ENCODE data around the gene EI24. TPM values are rescaled to one million over a fixed set of nuclear protein-coding genes. Genes with fewer than 3 reads are reported as not detected.

The EI24 gene
- total and polyA plus RNA-seq, 2 of the 4 experiments (the other 2 are of a cell fraction), result 89.7 to 95.9 TPM

- in situ Hi-C loops (cut with MboI; ENCODE audit: low sequenced_read_pairs), result no loop called here
- H4K8ac ChIP-seq (ENCODE audit: low read depth in 2 of 2, low read length in 2 of 2), result no peak overlapping the region
- BruUV-seq (replicated peaks), result no TSS peak
Measured at GRCh38 chr11:125572916-125573315, 3.6 kb downstream of the EI24 start.

More at GRCh38 chr11:125572916-125573315, 3.6 kb downstream of the EI24 start:
- Histone ChIP-seq H3K27me3 (ENCODE audit: control insufficient read depth, insufficient read depth, low read length) (no peaks in the 10 kb centered on the region), H3K56ac (ENCODE audit: extremely low read depth, insufficient read depth, low read length) (no peak overlapping the region), H4K91ac (ENCODE audit: insufficient read depth, low read depth, low read length) (no peak overlapping the region), H3K4ac (ENCODE audit: low read depth, low read length) (no peak overlapping the region), H3K4me1 (ENCODE audit: control insufficient read depth, insufficient read depth, low read length) (peaks cover 12% of the 10 kb centered on the region), H3K27ac (ENCODE audit: insufficient read depth, low read length) (no peak overlapping the region), H3K9me3 (ENCODE audit: control insufficient read depth, insufficient read depth, low read length) (no peaks in the 10 kb centered on the region), H2AK5ac (ENCODE audit: low read depth, low read length) (no peak overlapping the region), H3K4me3 (ENCODE audit: insufficient read depth, low read depth, low read length) (no peak overlapping the region), H2BK120ac (ENCODE audit: low read depth, low read length) (no peak overlapping the region), H3K36me3 (ENCODE audit: control insufficient read depth, insufficient read depth, low read length) (peaks cover 23% of the 10 kb centered on the region), H4K20me1 (ENCODE audit: insufficient read depth, low read length) (no peaks in the 10 kb centered on the region), H2AK9ac (replicated peaks; ENCODE audit: low read depth, low read length, poor library complexity) (no peak overlapping the region), H3K18ac (ENCODE audit: low read depth, low read length) (no peak overlapping the region), H2BK15ac (ENCODE audit: low read depth, low read length) (no peak overlapping the region), H3K79me1 (ENCODE audit: low read depth in 1 of 2, low read length in 2 of 2) (peaks cover 18 to 22% of the 10 kb centered on the region in 2 experiments), H4K5ac (ENCODE audit: low read depth, low read length) (no peak overlapping the region), H2BK5ac (ENCODE audit: low read depth, low read length, poor library complexity, severe bottlenecking) (no peak overlapping the region), H3K9ac (ENCODE audit: low read depth, low read length) (no peak overlapping the region), H2AFZ (replicated peaks; ENCODE audit: low read length, poor library complexity) (no peak overlapping the region), H3K23ac (ENCODE audit: low read depth, low read length) (no peak overlapping the region), H3K9me1 (ENCODE audit: insufficient read depth, low read length) (peaks cover 5% of the 10 kb centered on the region), H3K4me2 (ENCODE audit: low read depth, low read length) (no peak overlapping the region), H2BK20ac (ENCODE audit: low read depth, low read length) (no peak overlapping the region), H3K14ac (replicated peaks; ENCODE audit: low read depth, low read length) (no peak overlapping the region)
- WGBS, 2 experiments (ENCODE audit: extremely low coverage in 2 of 2, insufficient read length in 1 of 2), result no CpG with 5 or more reads among the region's 5 CpGs
- TF ChIP-seq, protein P1, sequence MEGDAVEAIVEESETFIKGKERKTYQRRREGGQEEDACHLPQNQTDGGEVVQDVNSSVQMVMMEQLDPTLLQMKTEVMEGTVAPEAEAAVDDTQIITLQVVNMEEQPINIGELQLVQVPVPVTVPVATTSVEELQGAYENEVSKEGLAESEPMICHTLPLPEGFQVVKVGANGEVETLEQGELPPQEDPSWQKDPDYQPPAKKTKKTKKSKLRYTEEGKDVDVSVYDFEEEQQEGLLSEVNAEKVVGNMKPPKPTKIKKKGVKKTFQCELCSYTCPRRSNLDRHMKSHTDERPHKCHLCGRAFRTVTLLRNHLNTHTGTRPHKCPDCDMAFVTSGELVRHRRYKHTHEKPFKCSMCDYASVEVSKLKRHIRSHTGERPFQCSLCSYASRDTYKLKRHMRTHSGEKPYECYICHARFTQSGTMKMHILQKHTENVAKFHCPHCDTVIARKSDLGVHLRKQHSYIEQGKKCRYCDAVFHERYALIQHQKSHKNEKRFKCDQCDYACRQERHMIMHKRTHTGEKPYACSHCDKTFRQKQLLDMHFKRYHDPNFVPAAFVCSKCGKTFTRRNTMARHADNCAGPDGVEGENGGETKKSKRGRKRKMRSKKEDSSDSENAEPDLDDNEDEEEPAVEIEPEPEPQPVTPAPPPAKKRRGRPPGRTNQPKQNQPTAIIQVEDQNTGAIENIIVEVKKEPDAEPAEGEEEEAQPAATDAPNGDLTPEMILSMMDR (conservative IDR thresholded peaks at IDR 0.05; ENCODE audit: low read depth, low read length), result no peak
- TF ChIP-seq MXI1 (IDR thresholded peaks at IDR 0.05; ENCODE audit: borderline replicate concordance, low read depth, low read length), result no peak
- TF ChIP-seq USF2 (IDR thresholded peaks at IDR 0.05; ENCODE audit: low read depth, low read length), result no peak
- no peak for TF ChIP-seq POLR2A (IDR thresholded peaks at IDR 0.05; ENCODE audit: low read depth, low read length)
- TF ChIP-seq FOS (IDR thresholded peaks at IDR 0.05; ENCODE audit: low read depth, low read length), result no peak
- no peak for TF ChIP-seq RFX5 (IDR thresholded peaks at IDR 0.05; ENCODE audit: low read depth, low read length)
- ATAC-seq (ENCODE audit: low read depth), result no peak
- dilution Hi-C loops (cut with HindIII; ENCODE audit: low sequenced_read_pairs, unreplicated experiment), result no loop called here
- ChIA-PET POLR2A (ENCODE audit: unreplicated experiment) (no interaction called here), CTCF (interaction anchor here (0.7 kb wide), 1 partner anchor 691 kb away, joined by 5 read pairs; no protein-coding TSS in a partner anchor)
- no peak for DNase-seq
- intact Hi-C loops (cut with micrococcal nuclease), result no loop called here

All from IMR-90 (cell line).